A549 (cell line): ENCODE results near the gene RASSF6.

Experiments
- CEBPB ChIP-seq, 2 experiments: fragments of >200 bp in 1 of 2; sonication (Bioruptor Twin) in 1 of 2; formaldehyde crosslinking in 1 of 2; IDR thresholded peaks; 2 replicates each; pipeline ENCODE4 v1.6.1; 2012 to 2016
- EP300 ChIP-seq, 2 experiments: fragments of >200 bp; sonication (Bioruptor Twin); formaldehyde crosslinking; IDR thresholded peaks; 2 replicates in 1 of 2; 3 replicates in 1 of 2; pipeline ENCODE4 v1.6.1; 2016 to 2017
- ESRRA ChIP-seq: fragments of 150-350 bp; IDR thresholded peaks from 2 replicates; pipeline ENCODE4 v1.6.1; 2014; ENCODE audit warnings: mild to moderate bottlenecking, low read length, borderline replicate concordance
- MYC ChIP-seq: IDR thresholded peaks from 2 replicates; pipeline ENCODE4 v1.6.1; 2012; ENCODE audit warnings: mild to moderate bottlenecking, inconsistent platforms, low read length, improper control_type of control experiment, borderline replicate concordance
- POLR2A ChIP-seq: IDR thresholded peaks from 2 replicates; pipeline ENCODE4 v1.6.1; 2012; ENCODE audit warnings: mild to moderate bottlenecking, low read length
- RFX5 ChIP-seq: fragments of 450-650 bp; IDR thresholded peaks from 2 replicates; pipeline ENCODE4 v1.7.1; 2014; ENCODE audit warnings: antibody characterized with exemption, mild to moderate bottlenecking, moderate library complexity
- TF ChIP-seq, protein P1 (sequence below): IDR thresholded peaks from 2 replicates; pipeline ENCODE4 v1.6.1; 2012
- TF ChIP-seq, protein P2 (sequence below): fragments of >200 bp; sonication (Bioruptor Twin); formaldehyde crosslinking; IDR thresholded peaks from 3 replicates; pipeline ENCODE4 v1.5.1; 2016
- TF ChIP-seq, protein P3 (sequence below): fragments of 200-600 bp; sonication (generic); IDR thresholded peaks from 2 replicates; pipeline ENCODE4 v1.6.1; 2016; ENCODE audit warnings: antibody characterized with exemption, mild to moderate bottlenecking, moderate library complexity
- TF ChIP-seq, protein P4 (sequence below): fragments of 450-650 bp; IDR thresholded peaks from 2 replicates; pipeline ENCODE4 v1.6.1; 2014; ENCODE audit warnings: antibody characterized with exemption
- TF ChIP-seq, protein P5 (sequence below): fragments of >200 bp; sonication (Bioruptor Twin); formaldehyde crosslinking; IDR thresholded peaks from 3 replicates; pipeline ENCODE4 v1.6.1; 2016

DNA sequence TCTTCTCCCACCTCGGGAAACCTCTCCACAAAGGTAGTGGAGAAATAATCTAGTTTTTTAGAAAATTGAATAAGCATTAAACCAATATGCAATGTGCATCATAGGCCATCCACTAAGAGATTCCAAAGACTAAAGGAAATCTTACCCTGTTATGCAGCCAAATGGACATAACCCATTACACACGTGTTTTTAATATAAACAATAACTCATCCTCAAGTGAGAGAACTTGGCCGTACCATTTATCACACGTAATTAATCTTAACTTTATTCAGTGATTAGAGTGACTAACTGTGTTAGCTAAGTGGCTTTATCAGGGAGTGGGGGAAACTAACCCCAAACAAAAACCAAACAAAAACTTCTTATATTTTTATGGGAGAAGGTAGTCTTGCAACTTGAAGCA is 80.8 kb downstream of the RASSF6 start:
- no peak for TF ChIP-seq POLR2A
- TF ChIP-seq, protein P1, sequence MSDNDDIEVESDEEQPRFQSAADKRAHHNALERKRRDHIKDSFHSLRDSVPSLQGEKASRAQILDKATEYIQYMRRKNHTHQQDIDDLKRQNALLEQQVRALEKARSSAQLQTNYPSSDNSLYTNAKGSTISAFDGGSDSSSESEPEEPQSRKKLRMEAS: no peak
- TF ChIP-seq EP300 (IDR thresholded peaks at IDR 0.05): no peak
- TF ChIP-seq, protein P2, sequence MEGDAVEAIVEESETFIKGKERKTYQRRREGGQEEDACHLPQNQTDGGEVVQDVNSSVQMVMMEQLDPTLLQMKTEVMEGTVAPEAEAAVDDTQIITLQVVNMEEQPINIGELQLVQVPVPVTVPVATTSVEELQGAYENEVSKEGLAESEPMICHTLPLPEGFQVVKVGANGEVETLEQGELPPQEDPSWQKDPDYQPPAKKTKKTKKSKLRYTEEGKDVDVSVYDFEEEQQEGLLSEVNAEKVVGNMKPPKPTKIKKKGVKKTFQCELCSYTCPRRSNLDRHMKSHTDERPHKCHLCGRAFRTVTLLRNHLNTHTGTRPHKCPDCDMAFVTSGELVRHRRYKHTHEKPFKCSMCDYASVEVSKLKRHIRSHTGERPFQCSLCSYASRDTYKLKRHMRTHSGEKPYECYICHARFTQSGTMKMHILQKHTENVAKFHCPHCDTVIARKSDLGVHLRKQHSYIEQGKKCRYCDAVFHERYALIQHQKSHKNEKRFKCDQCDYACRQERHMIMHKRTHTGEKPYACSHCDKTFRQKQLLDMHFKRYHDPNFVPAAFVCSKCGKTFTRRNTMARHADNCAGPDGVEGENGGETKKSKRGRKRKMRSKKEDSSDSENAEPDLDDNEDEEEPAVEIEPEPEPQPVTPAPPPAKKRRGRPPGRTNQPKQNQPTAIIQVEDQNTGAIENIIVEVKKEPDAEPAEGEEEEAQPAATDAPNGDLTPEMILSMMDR: no peak
- TF ChIP-seq, protein P3, sequence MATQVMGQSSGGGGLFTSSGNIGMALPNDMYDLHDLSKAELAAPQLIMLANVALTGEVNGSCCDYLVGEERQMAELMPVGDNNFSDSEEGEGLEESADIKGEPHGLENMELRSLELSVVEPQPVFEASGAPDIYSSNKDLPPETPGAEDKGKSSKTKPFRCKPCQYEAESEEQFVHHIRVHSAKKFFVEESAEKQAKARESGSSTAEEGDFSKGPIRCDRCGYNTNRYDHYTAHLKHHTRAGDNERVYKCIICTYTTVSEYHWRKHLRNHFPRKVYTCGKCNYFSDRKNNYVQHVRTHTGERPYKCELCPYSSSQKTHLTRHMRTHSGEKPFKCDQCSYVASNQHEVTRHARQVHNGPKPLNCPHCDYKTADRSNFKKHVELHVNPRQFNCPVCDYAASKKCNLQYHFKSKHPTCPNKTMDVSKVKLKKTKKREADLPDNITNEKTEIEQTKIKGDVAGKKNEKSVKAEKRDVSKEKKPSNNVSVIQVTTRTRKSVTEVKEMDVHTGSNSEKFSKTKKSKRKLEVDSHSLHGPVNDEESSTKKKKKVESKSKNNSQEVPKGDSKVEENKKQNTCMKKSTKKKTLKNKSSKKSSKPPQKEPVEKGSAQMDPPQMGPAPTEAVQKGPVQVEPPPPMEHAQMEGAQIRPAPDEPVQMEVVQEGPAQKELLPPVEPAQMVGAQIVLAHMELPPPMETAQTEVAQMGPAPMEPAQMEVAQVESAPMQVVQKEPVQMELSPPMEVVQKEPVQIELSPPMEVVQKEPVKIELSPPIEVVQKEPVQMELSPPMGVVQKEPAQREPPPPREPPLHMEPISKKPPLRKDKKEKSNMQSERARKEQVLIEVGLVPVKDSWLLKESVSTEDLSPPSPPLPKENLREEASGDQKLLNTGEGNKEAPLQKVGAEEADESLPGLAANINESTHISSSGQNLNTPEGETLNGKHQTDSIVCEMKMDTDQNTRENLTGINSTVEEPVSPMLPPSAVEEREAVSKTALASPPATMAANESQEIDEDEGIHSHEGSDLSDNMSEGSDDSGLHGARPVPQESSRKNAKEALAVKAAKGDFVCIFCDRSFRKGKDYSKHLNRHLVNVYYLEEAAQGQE: no peak
- TF ChIP-seq, protein P4, sequence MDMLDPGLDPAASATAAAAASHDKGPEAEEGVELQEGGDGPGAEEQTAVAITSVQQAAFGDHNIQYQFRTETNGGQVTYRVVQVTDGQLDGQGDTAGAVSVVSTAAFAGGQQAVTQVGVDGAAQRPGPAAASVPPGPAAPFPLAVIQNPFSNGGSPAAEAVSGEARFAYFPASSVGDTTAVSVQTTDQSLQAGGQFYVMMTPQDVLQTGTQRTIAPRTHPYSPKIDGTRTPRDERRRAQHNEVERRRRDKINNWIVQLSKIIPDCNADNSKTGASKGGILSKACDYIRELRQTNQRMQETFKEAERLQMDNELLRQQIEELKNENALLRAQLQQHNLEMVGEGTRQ: no peak
- no peak for TF ChIP-seq ESRRA
- TF ChIP-seq, protein P5, sequence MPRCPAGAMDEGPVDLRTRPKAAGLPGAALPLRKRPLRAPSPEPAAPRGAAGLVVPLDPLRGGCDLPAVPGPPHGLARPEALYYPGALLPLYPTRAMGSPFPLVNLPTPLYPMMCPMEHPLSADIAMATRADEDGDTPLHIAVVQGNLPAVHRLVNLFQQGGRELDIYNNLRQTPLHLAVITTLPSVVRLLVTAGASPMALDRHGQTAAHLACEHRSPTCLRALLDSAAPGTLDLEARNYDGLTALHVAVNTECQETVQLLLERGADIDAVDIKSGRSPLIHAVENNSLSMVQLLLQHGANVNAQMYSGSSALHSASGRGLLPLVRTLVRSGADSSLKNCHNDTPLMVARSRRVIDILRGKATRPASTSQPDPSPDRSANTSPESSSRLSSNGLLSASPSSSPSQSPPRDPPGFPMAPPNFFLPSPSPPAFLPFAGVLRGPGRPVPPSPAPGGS: no peak
- no peak for TF ChIP-seq CEBPB (IDR thresholded peaks at IDR 0.05)
- no peak for TF ChIP-seq RFX5
- no peak for TF ChIP-seq MYC
